Esophagus squamous epithelium (tissue), 5 donors: Measurements from ENCODE around the gene CTNNA3. TPM values are rescaled to one million over a fixed set of nuclear protein-coding genes. Genes with fewer than 3 reads are reported as not detected.

ENCODE experiments used
- DNase-seq: peaks from one replicate; lab custom pipeline; 2025; lab: John Stamatoyannopoulos, UW
- H3K27ac ChIP-seq, 4 donors: fragments of 200-600 bp; sonication (generic); one replicate each; pipeline ENCODE4 v1.5.1; 2016 to 2019; ENCODE audit warnings: mild to moderate bottlenecking in 1 of 4
- H3K27me3 ChIP-seq, 4 donors: fragments of 200-600 bp; sonication (generic); 1 replicate in 3 of 4; 2 replicates in 1 of 4; pipeline versions ENCODE4 v1.5.1 to v1.6.0; 2017 to 2021; ENCODE audit warnings: antibody characterized with exemption in 1 of 4
- H3K36me3 ChIP-seq, 3 donors: fragments of 200-600 bp; sonication (generic); one replicate each; pipeline ENCODE4 v1.5.1; 2016 to 2019
- H3K4me1 ChIP-seq, 3 donors: fragments of 200-600 bp; sonication (generic); one replicate each; pipeline ENCODE4 v1.5.1; 2017 to 2019
- H3K4me3 ChIP-seq, 4 donors: fragments of 200-600 bp; sonication (generic); 1 replicate in 3 of 4; 2 replicates in 1 of 4; pipeline ENCODE4 v1.5.1; 2016 to 2019; ENCODE audit warnings: mild to moderate bottlenecking in 2 of 4, moderate library complexity in 1 of 4
- H3K9me3 ChIP-seq, 3 donors: fragments of 200-600 bp; sonication (generic); one replicate each; pipeline ENCODE4 v1.5.1; 2016 to 2019
- CTCF ChIP-seq, 6 experiments: fragments of 450-650 bp in 4 of 6; fragments of 200-600 bp in 2 of 6; sonication (generic) in 2 of 6; IDR thresholded peaks; one replicate each; pipeline ENCODE4 v1.5.1; 2016 to 2019; ENCODE audit warnings: antibody characterized with exemption in 6 of 6, mild to moderate bottlenecking in 4 of 6, moderate library complexity in 4 of 6
- POLR2A ChIP-seq, 4 donors: fragments of 450-650 bp; IDR thresholded peaks; one replicate each; pipeline ENCODE4 v1.6.1; 2017; ENCODE audit warnings: antibody characterized with exemption in 4 of 4, mild to moderate bottlenecking in 4 of 4, moderate library complexity in 3 of 4
- WGBS, 2 donors: methylation state at CpG; one replicate each; pipeline ENCODE4 v1.1.5; 2018; 5-methylcytosine and 5-hydroxymethylcytosine counted together
- intact Hi-C: fragments of 100-400 bp; cut with DNase I; formaldehyde crosslinking; loops from one replicate; pipeline ENCODE4 v1.15.0; 2022
- total RNA-seq, 4 donors: library from RNA; depleted of rRNA; stranded (reverse); fragments of >200 nt; gene quantifications; one replicate each; pipeline ENCODE4 v1.1.0, GENCODE V29; 2016
- donor health status: DM: yes; HTN: yes; CAD: no.

Gene CTNNA3
- total RNA-seq, 4 donors from 2014 or later: 0.29 to 1.9 (median 0.61) TPM; not detected in 1

DNA sequence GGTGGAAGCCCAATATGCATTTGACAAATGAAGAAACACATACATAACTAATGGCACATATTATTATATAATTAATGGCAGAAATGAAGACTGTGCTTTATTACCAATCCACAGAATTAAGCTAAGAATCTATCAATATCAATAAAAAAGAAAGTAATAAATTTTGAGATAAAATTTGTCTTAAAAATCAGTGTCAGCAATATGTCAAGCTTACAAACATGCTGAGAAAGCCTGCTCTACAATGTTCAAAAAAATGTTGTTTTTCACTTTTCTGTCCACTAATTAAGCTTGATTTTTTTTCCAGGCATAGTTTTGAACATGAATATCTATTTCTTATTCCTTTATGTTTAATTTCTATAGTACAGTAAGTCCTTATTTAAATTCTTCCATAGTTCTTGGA, 1491.2 kb downstream of the CTNNA3 start:
- H3K9me3 ChIP-seq: no peaks in the 10 kb centered on the region
- H3K27ac ChIP-seq: no peak overlapping the region
- no peak for DNase-seq
- no peaks in the 10 kb centered on the region for H3K4me1 ChIP-seq
- H3K36me3 ChIP-seq: no peaks in the 10 kb centered on the region
- H3K27me3 ChIP-seq: no peaks in the 10 kb centered on the region
- H3K4me3 ChIP-seq: no peak overlapping the region
- TF ChIP-seq POLR2A (IDR thresholded peaks at IDR 0.05) (no peak), CTCF (IDR thresholded peaks at IDR 0.05) (no peak)
- intact Hi-C loops: no loop called here

GRCh38 chr10:66202101-66202500, 1493.9 kb downstream of the CTNNA3 start:
- no peaks in the 10 kb centered on the region for H3K9me3 ChIP-seq
- no peak overlapping the region for H3K27ac ChIP-seq
- 80 to 87% methylated on average over 3 of the region's 3 CpGs for WGBS, 2 donors
- no peaks in the 10 kb centered on the region for H3K27me3 ChIP-seq
- no peaks in the 10 kb centered on the region for H3K36me3 ChIP-seq
- no peak for TF ChIP-seq POLR2A (IDR thresholded peaks at IDR 0.05)
- TF ChIP-seq CTCF (IDR thresholded peaks at IDR 0.05): no peak
- no peaks in the 10 kb centered on the region for H3K4me1 ChIP-seq
- intact Hi-C loops: no loop called here
- DNase-seq: no peak
- no peak overlapping the region for H3K4me3 ChIP-seq

- Histone ChIP-seq H3K9me3 (no peaks in the 10 kb centered on the region), H3K4me1 (no peaks in the 10 kb centered on the region), H3K4me3 (no peak overlapping the region), H3K36me3 (no peaks in the 10 kb centered on the region), H3K27ac (no peak overlapping the region), H3K27me3 (no peaks in the 10 kb centered on the region)
- intact Hi-C loops: no loop called here
- TF ChIP-seq POLR2A (IDR thresholded peaks at IDR 0.05): no peak
- TF ChIP-seq CTCF (IDR thresholded peaks at IDR 0.05): no peak
- 64 to 76% methylated on average over 2 of the region's 2 CpGs for WGBS, 2 donors
- DNase-seq: no peak
These were observed 1503.7 kb downstream of the CTNNA3 start for GRCh38 chr10:66192162-66192831.

GRCh38 chr10:66190413-66190812, 1505.6 kb downstream of the CTNNA3 start:
- Histone ChIP-seq H3K9me3 (no peaks in the 10 kb centered on the region), H3K4me3 (no peak overlapping the region), H3K27ac (no peak overlapping the region), H3K36me3 (no peaks in the 10 kb centered on the region), H3K4me1 (no peaks in the 10 kb centered on the region), H3K27me3 (no peaks in the 10 kb centered on the region)
- intact Hi-C loops: no loop called here
- TF ChIP-seq POLR2A (IDR thresholded peaks at IDR 0.05): no peak
- TF ChIP-seq CTCF (IDR thresholded peaks at IDR 0.05): no peak
- DNase-seq: no peak
- WGBS, 2 donors: 67 to 92% methylated on average over 2 of the region's 2 CpGs

DNA sequence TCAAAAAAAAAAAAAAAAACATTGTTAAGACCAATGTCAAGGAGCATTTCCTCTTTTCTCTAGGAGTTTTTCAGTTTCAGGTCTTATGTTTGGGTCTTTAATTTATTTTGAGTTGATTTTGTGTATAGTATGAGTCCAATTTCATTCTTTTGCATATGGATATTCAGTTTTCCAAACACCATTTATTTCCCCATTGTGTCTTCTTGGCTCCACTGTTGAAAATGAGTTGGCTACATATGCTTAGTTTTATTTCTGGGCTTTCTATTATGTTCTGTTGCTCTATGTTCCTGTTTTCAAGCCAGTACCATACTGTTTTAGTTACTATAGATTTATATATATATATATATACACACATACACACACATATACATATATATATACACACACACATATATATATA, 1506.7 kb downstream of the CTNNA3 start:
- Histone ChIP-seq H3K36me3 (no peaks in the 10 kb centered on the region), H3K4me1 (no peaks in the 10 kb centered on the region), H3K27ac (no peak overlapping the region), H3K4me3 (no peak overlapping the region), H3K9me3 (no peaks in the 10 kb centered on the region), H3K27me3 (no peaks in the 10 kb centered on the region)
- no peak for DNase-seq
- intact Hi-C loops: no loop called here
- no peak for TF ChIP-seq CTCF (IDR thresholded peaks at IDR 0.05)
- no peak for TF ChIP-seq POLR2A (IDR thresholded peaks at IDR 0.05)
